Left ventricle myocardium inferior (tissue), 1 donor: Measurements from ENCODE around the gene PES1. TPM values are rescaled to one million over a fixed set of nuclear protein-coding genes. Genes with fewer than 3 reads are reported as not detected.
"Not testable (repeated sequence)": the region's sequence is repeated elsewhere in the genome, so short reads cannot be mapped to it uniquely, and the experiment has no call there.

Experiments used
- DNase-seq: peaks from one replicate; pipeline ENCODE4 v3.0.0-alpha.2; 2020
- H3K27ac ChIP-seq: fragments of 200-600 bp; replicated peaks from 2 replicates; pipeline ENCODE4 v1.8.0; 2021
- H3K27me3 ChIP-seq: fragments of 200-600 bp; 2 replicates; pipeline ENCODE4 v1.8.0; 2021; ENCODE audit warnings: low read depth
- H3K36me3 ChIP-seq: fragments of 200-600 bp; 2 replicates; pipeline ENCODE4 v1.8.0; 2021
- H3K4me1 ChIP-seq: fragments of 200-600 bp; 2 replicates; pipeline ENCODE4 v1.8.0; 2021
- H3K4me3 ChIP-seq: fragments of 200-600 bp; 2 replicates; pipeline ENCODE4 v1.8.0; 2021; ENCODE audit warnings: mild to moderate bottlenecking, moderate library complexity
- H3K9me3 ChIP-seq: fragments of 200-600 bp; replicated peaks from 2 replicates; pipeline ENCODE4 v1.8.0; 2021
- intact Hi-C: fragments of 100-400 bp; cut with micrococcal nuclease; formaldehyde crosslinking; loops from one replicate; pipeline ENCODE4 v1.11.0; 2022
- total RNA-seq: library from RNA; stranded (reverse); fragmentation: NEBNext Ultra II Directional; extraction: Animal tissue kit (Norgen Biotek cat#: 25700); gene quantifications from one replicate; pipeline ENCODE4 v1.2.1, GENCODE V29; 2021
- TF ChIP-seq, protein P1 (sequence below): fragments of 200-600 bp; IDR thresholded peaks from 2 replicates; pipeline ENCODE4 v1.8.0; 2021; ENCODE audit warnings: antibody characterized with exemption, mild to moderate bottlenecking, borderline replicate concordance
- donor health status: DM: no; HTN: yes; CAD: no; lungs with severe emphysema.

The PES1 gene
- total RNA-seq, 1 donor from 2014 or later = 23.1 TPM

DNA sequence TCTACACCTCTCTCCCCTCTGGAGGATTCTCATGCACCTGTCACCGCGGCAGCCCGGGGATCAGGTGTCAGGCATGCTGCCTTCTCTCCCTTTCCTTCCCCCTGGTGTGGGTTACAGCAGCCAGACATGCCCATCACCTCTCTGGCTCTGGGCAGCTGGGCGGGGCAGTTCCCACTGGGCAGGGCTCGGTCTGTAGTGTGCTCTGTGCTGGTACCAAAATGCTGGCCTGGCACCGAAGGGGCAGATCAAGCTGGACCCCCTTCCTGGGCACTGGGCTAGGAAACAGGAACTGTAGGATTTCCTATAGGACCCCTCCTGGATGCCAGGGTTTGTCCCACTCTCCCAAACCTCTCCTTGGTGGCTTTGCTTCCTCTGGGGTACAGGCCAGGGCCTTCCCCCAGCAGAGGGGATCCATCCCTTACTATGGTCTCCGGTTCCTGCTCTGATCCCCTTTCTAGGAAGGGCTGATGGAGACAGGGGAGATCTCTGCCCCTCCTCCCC, 18.1 kb downstream of the PES1 start:
- TF ChIP-seq, protein P1, sequence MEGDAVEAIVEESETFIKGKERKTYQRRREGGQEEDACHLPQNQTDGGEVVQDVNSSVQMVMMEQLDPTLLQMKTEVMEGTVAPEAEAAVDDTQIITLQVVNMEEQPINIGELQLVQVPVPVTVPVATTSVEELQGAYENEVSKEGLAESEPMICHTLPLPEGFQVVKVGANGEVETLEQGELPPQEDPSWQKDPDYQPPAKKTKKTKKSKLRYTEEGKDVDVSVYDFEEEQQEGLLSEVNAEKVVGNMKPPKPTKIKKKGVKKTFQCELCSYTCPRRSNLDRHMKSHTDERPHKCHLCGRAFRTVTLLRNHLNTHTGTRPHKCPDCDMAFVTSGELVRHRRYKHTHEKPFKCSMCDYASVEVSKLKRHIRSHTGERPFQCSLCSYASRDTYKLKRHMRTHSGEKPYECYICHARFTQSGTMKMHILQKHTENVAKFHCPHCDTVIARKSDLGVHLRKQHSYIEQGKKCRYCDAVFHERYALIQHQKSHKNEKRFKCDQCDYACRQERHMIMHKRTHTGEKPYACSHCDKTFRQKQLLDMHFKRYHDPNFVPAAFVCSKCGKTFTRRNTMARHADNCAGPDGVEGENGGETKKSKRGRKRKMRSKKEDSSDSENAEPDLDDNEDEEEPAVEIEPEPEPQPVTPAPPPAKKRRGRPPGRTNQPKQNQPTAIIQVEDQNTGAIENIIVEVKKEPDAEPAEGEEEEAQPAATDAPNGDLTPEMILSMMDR = no peak
- peaks cover 18% of the 10 kb centered on the region for H3K4me1 ChIP-seq
- intact Hi-C loops = no loop called here
- no peak overlapping the region for H3K4me3 ChIP-seq
- H3K36me3 ChIP-seq = peaks cover 32% of the 10 kb centered on the region
- H3K27me3 ChIP-seq = peaks cover 58% of the 10 kb centered on the region
- H3K27ac ChIP-seq = no peak overlapping the region
- DNase-seq = no peak
- no peaks in the 10 kb centered on the region for H3K9me3 ChIP-seq

GRCh38 chr22:30572840-30573593, 18.7 kb downstream of the PES1 start:
- H3K4me1 ChIP-seq = peaks cover 18% of the 10 kb centered on the region
- H3K36me3 ChIP-seq = peaks cover 26% of the 10 kb centered on the region
- intact Hi-C loops = no loop called here
- H3K27ac ChIP-seq = no peak overlapping the region
- TF ChIP-seq, protein P1 = no peak
- no peak overlapping the region for H3K4me3 ChIP-seq
- H3K9me3 ChIP-seq = no peaks in the 10 kb centered on the region
- DNase-seq = no peak
- peaks cover 65% of the 10 kb centered on the region for H3K27me3 ChIP-seq

- no peak for DNase-seq
- intact Hi-C loops = no loop called here
- Histone ChIP-seq H3K36me3 (peaks cover 18% of the 10 kb centered on the region), H3K27ac (no peak overlapping the region), H3K4me1 (peaks cover 18% of the 10 kb centered on the region), H3K27me3 (peaks cover 73% of the 10 kb centered on the region), H3K4me3 (no peak overlapping the region), H3K9me3 (no peaks in the 10 kb centered on the region)
- TF ChIP-seq, protein P1 = no peak
Observed at GRCh38 chr22:30572210-30572609, 19.5 kb downstream of the PES1 start.

GRCh38 chr22:30569674-30570202, 22.0 kb downstream of the PES1 start:
- intact Hi-C loops = no loop called here
- DNase-seq = no peak
- no peak overlapping the region for H3K27ac ChIP-seq
- no peaks in the 10 kb centered on the region for H3K36me3 ChIP-seq
- no peak overlapping the region for H3K4me3 ChIP-seq
- H3K9me3 ChIP-seq = no peaks in the 10 kb centered on the region
- peaks cover 1% of the 10 kb centered on the region for H3K4me1 ChIP-seq
- peaks cover 87% of the 10 kb centered on the region for H3K27me3 ChIP-seq
- TF ChIP-seq, protein P1 = no peak

DNA sequence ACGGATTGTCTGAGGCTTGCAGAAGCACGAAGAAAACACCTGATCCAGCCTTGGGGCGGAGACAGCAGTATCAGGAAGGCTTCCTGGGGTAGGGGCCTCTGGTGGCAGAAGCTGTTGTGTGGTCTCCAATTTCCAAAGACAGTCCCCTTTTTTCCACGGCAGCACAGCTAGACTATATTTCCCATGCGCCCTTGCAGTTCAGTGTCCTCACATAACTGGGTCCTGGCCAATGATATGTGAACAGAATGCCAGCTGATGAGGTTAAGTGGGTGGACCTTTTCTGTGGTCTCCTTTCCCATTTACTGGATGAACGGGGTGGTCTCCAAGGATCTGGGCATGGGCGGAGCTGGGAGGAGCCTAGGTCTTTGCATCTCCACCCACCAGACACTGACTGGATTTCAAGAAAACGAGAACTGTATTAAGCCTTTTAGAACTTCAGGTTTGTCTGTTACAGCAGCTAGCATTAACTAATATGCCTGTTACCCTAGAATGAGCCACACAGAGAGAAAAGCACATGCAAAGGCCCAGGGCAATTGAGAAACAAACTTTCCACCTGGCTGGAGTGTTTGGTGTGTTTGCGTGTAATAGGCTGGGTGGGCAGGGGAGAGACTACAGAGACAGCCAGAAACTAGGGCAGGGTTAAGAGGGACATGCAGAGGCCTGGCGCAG, 23.4 kb downstream of the PES1 start:
- TF ChIP-seq, protein P1 = no peak
- Histone ChIP-seq H3K27me3 (peaks cover 84% of the 10 kb centered on the region), H3K4me3 (no peak overlapping the region), H3K36me3 (no peaks in the 10 kb centered on the region), H3K27ac (no peak overlapping the region), H3K4me1 (no peaks in the 10 kb centered on the region), H3K9me3 (no peaks in the 10 kb centered on the region)
- DNase-seq = no peak
- intact Hi-C loops = no loop called here

DNA sequence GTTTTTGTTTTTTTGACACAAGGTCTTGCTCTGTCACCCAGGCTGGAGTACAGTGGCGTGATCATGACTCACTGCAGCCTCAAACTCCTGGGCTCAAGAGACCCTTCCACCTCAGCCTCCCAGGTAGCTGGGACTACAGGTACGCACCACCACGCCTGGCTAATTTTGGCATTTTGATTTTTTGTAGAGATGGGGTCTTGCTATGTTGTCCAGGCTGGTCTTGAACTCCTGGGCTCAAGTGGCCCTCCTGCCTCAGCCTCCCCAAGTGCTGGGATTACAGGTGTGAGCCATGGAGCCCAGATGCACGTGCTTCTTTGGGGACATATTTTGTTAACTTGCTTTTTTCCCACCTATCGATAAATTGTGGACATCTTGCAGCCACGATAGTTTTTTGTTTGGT, 24.4 kb downstream of the PES1 start:
- intact Hi-C loops, H3K9me3 ChIP-seq, H3K36me3 ChIP-seq, H3K4me1 ChIP-seq, H3K4me3 ChIP-seq, DNase-seq, H3K27ac ChIP-seq: not testable (repeated sequence)
- peaks cover 86% of the 10 kb centered on the region for H3K27me3 ChIP-seq
